K562 (cell line): Measurements from ENCODE around the gene ARHGEF33.

ENCODE experiments used
- EHMT2 ChIP-seq: fragments of 450-650 bp; IDR thresholded peaks from 2 replicates; pipeline ENCODE4 v1.6.1; 2018; ENCODE audit warnings: antibody characterized with exemption
- FOXJ3 ChIP-seq: sonication (generic); formaldehyde crosslinking; IDR thresholded peaks from 2 replicates; pipeline ENCODE4 v1.4.0; 2020; ENCODE audit warnings: mild to moderate bottlenecking, missing genetic modification reagents
- HMG20B ChIP-seq: fragments of 250-450 bp; sonication (Bioruptor Pico); IDR thresholded peaks from 2 replicates; pipeline ENCODE4 v1.5.0; 2021; ENCODE audit warnings: mild to moderate bottlenecking
- NFE2L1 ChIP-seq: fragments of 450-650 bp; IDR thresholded peaks from 2 replicates; pipeline ENCODE4 v1.6.1; 2016; ENCODE audit warnings: missing genetic modification characterization, low read depth, mild to moderate bottlenecking, missing compliant biosample characterization, moderate library complexity, borderline replicate concordance
- NFXL1 ChIP-seq: fragments of 450-650 bp; formaldehyde crosslinking; IDR thresholded peaks from 2 replicates; pipeline ENCODE4 v1.4.0; 2021; ENCODE audit warnings: mild to moderate bottlenecking
- ZNF12 ChIP-seq: sonication (generic); formaldehyde crosslinking; IDR thresholded peaks from 2 replicates; pipeline ENCODE4 v1.4.0; 2020; ENCODE audit warnings: mild to moderate bottlenecking, missing genetic modification reagents
- TF ChIP-seq, protein P1 (sequence below), 3 experiments: IDR thresholded peaks in 2 of 3; conservative IDR thresholded peaks in 1 of 3; 2 replicates each; pipeline ENCODE4 v1.5.1; 2011 to 2012; ENCODE audit warnings: low read length in 3 of 3, mild to moderate bottlenecking in 3 of 3, control low read depth in 2 of 3, improper control_type of control experiment in 1 of 3, inconsistent platforms in 1 of 3, low read depth in 1 of 3, mixed read lengths in 1 of 3, moderate library complexity in 1 of 3; ENCODE audit not compliant: insufficient read depth in 2 of 3

GRCh38 chr2:38875576-38876367 is 13.9 kb upstream of the ARHGEF33 start, which contains the start of the genes DHX57 and MORN2:
- no peak; the same call in 1 of the 2 replicates for TF ChIP-seq FOXJ3 (CRISPR knock-in tag)
- no peak for TF ChIP-seq NFXL1
- TF ChIP-seq NFE2L1 (tag) = no peak
- TF ChIP-seq, protein P1, sequence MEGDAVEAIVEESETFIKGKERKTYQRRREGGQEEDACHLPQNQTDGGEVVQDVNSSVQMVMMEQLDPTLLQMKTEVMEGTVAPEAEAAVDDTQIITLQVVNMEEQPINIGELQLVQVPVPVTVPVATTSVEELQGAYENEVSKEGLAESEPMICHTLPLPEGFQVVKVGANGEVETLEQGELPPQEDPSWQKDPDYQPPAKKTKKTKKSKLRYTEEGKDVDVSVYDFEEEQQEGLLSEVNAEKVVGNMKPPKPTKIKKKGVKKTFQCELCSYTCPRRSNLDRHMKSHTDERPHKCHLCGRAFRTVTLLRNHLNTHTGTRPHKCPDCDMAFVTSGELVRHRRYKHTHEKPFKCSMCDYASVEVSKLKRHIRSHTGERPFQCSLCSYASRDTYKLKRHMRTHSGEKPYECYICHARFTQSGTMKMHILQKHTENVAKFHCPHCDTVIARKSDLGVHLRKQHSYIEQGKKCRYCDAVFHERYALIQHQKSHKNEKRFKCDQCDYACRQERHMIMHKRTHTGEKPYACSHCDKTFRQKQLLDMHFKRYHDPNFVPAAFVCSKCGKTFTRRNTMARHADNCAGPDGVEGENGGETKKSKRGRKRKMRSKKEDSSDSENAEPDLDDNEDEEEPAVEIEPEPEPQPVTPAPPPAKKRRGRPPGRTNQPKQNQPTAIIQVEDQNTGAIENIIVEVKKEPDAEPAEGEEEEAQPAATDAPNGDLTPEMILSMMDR (IDR thresholded peaks at IDR 0.05 in 2 of 3, conservative IDR thresholded peaks at IDR 0.05 in 1 of 3; ENCODE audit: insufficient read depth in 2 of 3, low read depth in 1 of 3, low read length in 3 of 3) = no peak
- TF ChIP-seq HMG20B (CRISPR knock-in tag) = no peak
- peak; percentile 59; the same call in 1 of the 2 replicates for TF ChIP-seq ZNF12 (CRISPR knock-in tag)
- TF ChIP-seq EHMT2 = 0 out of 2 replicates have a peak, but pooled peaks have one; percentile 21
